Stomach (tissue), 4 donors: ENCODE measurements around the gene MFAP4.

ENCODE experiments used
- CTCF ChIP-seq, 7 experiments: fragments of 450-650 bp in 4 of 7; fragments of 200-600 bp in 3 of 7; sonication (generic) in 3 of 7; IDR thresholded peaks; one replicate each; pipeline ENCODE4 v1.5.1; 2016 to 2019; ENCODE audit warnings: antibody characterized with exemption in 7 of 7, control low read depth in 2 of 7, mild to moderate bottlenecking in 1 of 7
- EP300 ChIP-seq: sonication (generic); formaldehyde crosslinking; IDR thresholded peaks from one replicate; pipeline ENCODE4 v1.6.1; 2017; ENCODE audit warnings: antibody characterized with exemption
- POLR2A ChIP-seq, 4 donors: fragments of 450-650 bp; IDR thresholded peaks; one replicate each; pipeline ENCODE4 v1.6.1; 2016; ENCODE audit warnings: antibody characterized with exemption in 4 of 4, control low read depth in 2 of 4, mild to moderate bottlenecking in 1 of 4, moderate library complexity in 1 of 4
- POLR2AphosphoS5 ChIP-seq, 3 donors: sonication (generic); formaldehyde crosslinking; IDR thresholded peaks; one replicate each; pipeline ENCODE4 v1.6.1; 2016; ENCODE audit warnings: antibody characterized with exemption in 3 of 3

DNA sequence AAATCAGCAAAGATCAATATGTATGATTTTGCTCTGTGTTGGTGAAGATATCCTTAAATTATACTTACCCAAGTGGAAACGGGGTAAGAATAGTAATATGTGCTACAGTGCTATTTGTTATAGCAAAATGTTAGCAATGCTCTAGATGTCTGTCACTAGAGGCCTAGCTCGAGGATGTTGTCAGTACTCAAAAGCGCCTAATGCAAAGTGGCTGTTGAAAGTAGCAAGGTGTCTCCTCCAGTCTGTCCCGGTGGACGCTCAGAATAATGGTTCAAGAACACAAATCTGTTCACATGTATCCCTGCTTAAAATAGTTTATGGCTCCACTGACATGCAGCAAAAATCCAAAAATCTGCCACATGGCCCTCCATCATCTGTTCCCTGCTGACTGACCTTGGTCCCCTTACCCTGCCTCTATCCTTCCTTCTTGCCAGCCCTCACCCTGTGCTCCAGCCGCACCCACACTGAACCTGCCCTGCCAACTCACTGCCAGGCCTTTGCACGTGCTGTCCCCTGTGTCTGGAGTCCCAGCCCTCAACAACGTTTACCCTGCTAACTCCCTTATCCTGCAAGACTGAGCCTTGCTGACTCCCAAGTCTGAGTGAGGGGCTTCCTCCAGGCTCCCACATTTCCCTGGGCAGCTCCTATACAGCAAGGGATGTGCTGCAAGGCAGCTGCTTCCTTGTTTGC, 14.5 kb upstream of the MFAP4 start:
- no peak for TF ChIP-seq CTCF (IDR thresholded peaks at IDR 0.05)
- TF ChIP-seq POLR2A (IDR thresholded peaks at IDR 0.05): no peak
- no peak for TF ChIP-seq EP300
- TF ChIP-seq POLR2AphosphoS5 (IDR thresholded peaks at IDR 0.05): no peak
